Fibroblast of gingiva (primary cell): ENCODE data around the gene TBC1D1.
"Not testable (repeated sequence)": the region's sequence is repeated elsewhere in the genome, so short reads cannot be mapped to it uniquely, and the experiment has no call there.

Source experiments
- DNase-seq: peaks from one replicate; pipeline ENCODE4 v3.0.0-alpha.2; 2011; ENCODE audit warnings: low read depth

The TBC1D1 gene

GRCh38 chr4:37889849-37890800 is 759 bp upstream of the TBC1D1 start:
- no peak for DNase-seq

DNA sequence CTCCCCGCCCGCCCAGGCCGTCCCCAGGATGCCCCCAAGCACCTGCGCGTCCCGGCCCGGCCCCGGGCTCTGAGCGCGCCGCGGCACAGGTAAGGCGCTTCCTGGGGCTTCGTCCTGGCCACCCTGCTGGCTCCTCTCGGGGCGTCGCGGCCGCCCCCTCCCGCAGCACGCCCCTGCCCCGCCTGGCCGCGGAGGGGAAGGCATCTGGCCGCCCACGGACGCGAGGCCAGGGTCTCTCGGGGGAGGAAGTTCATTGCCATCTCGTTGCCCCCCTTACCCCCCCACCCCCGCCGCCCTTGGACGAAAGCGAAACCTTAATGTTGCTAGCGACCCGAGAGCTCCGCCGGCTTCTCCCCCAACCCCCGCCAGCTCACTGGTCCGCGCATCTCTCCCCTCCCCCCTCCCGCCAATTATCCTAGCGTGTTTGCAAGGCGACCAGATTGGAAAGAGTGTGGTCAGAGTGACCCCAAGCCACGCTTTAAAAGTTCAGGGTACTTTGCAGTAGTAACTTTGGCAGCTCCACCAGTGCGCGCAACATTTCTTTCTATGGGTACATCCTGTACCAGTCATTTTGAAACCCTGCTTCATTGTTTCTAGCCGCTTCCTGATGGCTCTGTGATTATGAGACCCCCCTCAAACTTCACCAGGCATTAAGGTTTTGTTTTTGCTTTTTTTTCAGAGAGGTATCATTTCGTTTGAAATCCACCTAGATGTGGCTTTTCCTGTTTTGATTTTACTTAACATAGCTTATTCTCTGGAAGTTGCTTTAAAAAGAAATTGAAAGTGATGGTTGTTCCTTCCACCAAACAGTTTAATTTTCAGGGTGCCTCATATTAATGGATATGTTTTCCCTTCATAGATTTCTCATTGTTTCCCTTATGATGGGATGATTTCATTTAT is 626 bp downstream of the TBC1D1 start:
- no peak for DNase-seq

DNA sequence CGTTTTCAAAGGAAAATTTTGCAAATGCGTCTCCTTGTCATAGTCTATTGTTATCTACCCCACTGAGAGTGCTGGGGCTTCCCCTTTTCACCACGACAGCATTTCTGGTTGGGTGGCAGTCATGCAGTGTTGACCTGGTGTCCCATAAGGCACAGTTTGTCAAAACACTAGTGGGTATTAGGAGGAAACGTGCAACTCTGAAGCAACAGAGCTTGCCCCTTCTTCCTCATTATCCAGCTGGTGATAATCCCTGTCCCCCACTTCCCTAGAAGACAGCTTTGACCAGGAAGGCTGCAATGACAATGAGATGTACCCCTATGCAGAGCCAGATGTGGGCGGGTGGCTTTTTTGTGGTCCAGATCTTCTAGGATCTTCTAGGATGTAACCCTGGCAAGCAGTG is 1.8 kb downstream of the TBC1D1 start:
- DNase-seq, result no peak

DNA sequence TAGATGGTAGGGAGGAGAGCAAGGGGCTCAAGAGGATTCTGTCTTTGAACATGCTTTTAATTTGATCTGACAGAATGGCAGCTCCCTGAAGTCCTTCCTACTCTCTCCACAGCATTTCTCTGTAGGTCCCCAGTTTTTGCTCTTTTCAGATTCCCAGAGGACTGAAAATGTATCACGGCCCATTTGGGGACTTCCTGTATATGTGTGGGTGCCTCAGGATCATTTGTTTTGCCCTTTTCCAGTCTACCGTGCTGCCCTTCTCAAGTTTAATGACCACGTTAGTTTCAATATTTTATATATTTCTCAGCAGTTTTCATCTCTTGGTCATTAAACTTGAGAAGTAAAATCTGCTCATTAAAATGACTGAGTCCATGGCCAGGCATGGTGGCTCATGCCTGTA is 2.3 kb downstream of the TBC1D1 start:
- no peak for DNase-seq

GRCh38 chr4:37895271-37895670 is 4.4 kb downstream of the TBC1D1 start:
- no peak for DNase-seq

- no peak for DNase-seq
Observed at GRCh38 chr4:37896206-37896860, 5.4 kb downstream of the TBC1D1 start.

GRCh38 chr4:37902212-37902611 is 11.3 kb downstream of the TBC1D1 start:
- DNase-seq, result no peak

GRCh38 chr4:37902738-37903693 is 12.1 kb downstream of the TBC1D1 start:
- DNase-seq, result no peak

- no peak for DNase-seq
Observed at GRCh38 chr4:37903901-37904300, 13.0 kb downstream of the TBC1D1 start.

DNA sequence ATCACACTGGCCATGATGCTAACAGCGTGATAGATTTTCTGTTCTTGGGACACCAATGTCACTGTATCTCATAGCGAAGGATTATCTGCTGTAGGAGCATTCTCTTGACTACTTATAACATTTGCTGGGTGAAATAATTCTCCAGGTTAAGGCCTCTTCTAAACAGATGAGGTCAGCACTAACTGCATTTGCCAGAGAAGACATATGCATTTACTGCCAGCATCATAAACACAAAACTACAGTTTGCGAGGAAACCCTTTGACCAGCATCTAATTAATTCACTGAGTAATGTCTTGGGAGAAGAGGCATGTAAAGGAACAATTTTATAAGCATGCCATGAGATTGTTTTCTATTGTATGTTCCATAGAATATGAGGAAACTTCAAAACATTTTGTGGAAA is 13.9 kb downstream of the TBC1D1 start:
- no peak for DNase-seq

- no peak for DNase-seq
Observed at GRCh38 chr4:37905533-37906169, 14.8 kb downstream of the TBC1D1 start.

GRCh38 chr4:37908488-37909331 is 17.8 kb downstream of the TBC1D1 start:
- no peak for DNase-seq

DNA sequence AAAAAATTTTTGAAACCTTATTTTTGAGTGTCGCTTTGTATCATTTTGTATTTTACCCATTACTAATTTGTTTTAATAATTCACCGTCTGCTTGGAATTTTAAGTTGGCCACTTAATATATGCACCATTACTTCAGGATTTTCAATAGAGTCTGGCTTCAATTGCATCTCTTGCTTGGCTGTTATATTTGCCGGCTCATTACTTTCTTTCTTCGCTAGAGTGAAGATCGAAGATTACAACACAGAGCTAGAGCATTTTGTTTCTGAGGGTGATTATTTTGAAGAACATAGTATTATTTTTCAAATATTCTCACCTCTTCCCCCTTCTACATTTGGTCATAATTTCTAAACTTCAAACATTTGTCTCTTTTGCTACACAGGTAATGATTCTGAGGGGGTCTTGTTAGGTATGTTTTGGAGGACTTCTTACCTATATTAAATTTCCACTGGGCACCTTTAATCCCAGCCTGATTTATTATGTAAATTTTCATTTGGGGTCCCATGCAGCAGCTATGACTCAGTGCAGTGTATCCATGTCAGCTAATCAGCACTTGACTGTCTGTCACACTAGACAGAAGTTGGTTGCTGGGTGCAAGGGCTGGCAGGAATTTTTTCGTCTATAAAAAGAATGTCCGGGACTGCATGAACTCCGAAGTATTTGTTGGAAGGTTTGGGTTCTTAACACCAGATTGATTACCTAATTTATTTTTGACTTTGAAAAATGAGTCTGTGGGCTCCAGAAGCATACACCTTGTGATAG is 18.6 kb downstream of the TBC1D1 start:
- no peak for DNase-seq

DNA sequence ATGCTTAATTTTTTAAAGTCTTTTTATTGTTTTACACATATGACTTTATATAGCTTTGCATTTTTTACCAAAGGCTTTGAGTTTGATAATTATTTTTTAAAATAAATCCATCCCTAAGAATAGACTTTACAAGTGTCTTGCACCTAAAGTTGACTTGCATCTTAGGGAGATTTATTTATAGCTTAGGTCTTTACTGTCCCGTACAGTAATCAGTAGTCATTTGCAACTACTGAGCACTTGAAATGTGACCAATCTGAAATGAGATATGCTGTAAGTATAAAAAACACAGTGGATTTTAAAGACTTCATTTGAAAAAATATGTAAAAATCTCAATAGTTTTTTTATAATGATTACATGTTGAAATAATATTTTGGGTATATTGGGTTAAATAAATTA is 19.2 kb downstream of the TBC1D1 start:
- DNase-seq, result no peak

DNA sequence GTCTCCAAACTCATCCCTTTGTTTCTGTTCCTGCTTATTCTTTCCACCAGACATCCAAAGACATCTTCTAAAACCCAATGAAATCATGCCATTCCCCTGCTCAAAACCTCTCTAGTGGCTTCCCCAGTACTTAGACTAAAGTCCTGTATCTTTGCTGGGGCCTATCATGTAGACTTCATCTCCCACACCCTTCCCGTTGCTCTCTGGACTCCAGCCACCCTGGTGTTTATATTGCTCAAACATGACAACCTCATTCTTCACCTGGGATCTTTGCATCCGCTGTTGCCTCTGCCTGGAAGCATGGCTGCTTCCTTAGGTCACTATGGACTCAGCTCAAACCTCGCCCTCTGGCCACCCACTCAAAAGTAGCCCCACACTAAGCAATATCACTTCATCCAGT is 23.7 kb downstream of the TBC1D1 start:
- DNase-seq, result no peak

DNA sequence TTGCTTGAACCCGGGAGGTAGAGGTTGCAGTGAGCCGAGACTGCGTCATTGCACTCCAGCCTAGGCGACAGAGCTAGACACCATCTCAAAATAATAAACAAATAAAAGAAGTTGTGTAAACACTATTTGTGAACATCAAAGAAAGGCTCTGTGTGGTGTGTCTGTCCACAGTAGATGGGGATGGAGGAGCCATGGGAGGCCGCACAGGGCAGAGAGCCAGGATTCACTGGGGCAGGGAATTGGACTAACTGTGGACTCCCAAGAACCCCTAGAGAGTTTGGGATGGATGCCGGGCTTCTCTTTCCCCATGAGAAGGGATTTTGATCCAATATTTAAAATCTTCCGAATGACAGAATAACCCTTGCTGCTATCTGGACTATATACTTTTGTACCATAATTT is 26.5 kb downstream of the TBC1D1 start:
- DNase-seq, result no peak

- DNase-seq, result no peak
Observed at GRCh38 chr4:37918653-37919052, 27.8 kb downstream of the TBC1D1 start.

- DNase-seq, result no peak
Observed at GRCh38 chr4:37922328-37922727, 31.4 kb downstream of the TBC1D1 start.

DNA sequence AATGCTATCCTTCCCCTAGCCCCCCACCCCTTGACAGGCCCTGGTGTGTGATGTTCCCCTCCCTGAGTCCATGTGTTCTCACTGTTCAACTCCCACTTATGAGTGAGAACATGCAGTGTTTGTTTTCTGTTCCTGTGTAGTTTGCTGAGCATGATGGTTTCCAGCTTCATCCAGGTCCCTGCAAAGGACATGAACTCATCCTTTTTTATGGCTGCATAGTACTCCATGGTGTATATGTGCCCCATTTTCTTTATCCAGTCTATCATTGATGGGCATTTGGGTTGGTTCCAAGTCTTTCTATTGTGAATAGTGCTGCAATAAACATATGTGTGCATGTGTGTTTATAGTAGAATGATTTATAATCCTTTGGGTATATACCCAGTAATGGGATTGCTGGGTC is 32.2 kb downstream of the TBC1D1 start:
- DNase-seq, result not testable (repeated sequence)
